ENCODE results near the gene CDPF1.

DNA sequence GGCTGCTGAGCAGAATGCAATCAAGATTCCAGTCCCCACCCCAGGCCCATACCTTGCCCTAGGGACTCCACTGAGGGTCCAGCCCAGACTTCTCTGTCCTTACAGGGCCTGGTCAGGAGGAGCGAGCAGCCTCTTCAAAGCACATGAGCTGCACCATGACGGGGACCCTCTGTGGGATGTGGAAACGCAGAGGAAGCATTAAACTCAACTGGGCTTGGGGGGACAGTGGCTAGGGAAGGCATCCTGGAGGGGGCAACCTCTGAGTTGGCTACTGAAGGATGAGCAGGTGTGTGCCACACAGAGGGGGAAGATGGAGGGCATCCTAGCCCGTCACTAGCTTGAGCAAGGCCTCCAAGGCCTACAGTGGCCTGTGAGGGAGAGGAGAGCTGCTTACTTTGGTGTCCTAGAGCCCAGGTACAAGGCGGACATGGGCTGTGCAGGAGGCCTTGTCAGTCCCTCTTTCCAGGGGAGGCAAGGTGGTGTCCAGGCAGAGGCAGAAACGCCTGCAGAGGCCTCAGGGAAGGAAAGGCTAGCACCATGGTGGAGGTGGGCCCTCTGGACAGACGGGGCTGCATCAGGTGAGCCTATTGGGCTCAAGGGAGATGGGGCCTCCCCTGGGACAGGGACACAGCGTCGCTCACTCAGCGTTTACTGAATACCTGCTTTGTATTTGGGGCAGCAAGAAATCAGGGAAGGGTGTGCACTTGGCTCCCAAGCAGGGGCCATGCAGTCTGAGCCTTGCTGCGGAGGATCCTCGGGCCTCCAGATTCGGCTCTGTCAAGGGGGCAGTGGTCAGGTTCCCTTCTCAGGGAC, 32.0 kb upstream of the CDPF1 start:
- TF ChIP-seq CTCF (IDR thresholded peaks at IDR 0.05) (no peak), POLR2AphosphoS5 (IDR thresholded peaks at IDR 0.05; ENCODE audit: insufficient read depth in 1 of 2, low read depth in 1 of 2) (no peak), POLR2A (IDR thresholded peaks at IDR 0.05) (no peak)
